ENCODE data around the gene TMEM120A.

Gene TMEM120A

DNA sequence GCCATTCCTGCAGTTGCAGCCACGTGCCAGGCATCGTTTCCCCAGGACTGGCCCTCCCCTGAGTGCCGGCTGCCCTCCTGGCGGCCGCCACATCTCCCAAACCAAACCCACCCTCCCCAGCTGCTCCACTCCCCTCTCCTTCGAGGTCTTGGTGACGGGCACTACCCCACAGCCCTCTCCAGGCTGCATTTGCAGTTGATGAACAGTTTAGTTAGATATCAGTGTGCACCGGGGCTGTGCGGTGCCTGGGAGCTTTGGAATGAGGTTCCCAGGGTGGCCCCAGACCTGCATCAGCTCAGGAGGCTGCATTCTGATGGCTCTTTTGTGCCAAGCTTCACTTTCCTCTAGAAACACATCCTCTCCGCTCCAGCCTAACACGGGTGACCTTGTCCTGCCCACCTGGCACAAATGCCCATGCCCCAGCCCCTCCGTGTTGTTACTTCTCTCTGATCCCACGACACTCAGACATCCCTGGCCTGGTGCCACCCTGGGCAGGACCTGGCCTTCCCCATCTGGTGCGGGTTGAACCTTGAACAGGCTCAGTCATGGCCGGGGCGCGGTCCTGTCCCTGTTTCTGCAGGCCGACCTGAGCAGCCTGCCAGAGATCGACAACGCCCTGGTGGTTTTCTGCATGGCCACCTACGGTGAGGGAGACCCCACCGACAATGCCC is 14.5 kb downstream of the TMEM120A start:
- Mint-ChIP-seq H3K4me3 (no peak overlapping the region), H3K36me3 (ENCODE audit: low read depth) (peaks cover 6% of the 10 kb centered on the region), H3K27ac (peak overlapping the region in 1 of 3 experiments; percentile 30), H3K9me3 (no peaks in the 10 kb centered on the region), H3K27me3 (ENCODE audit: low read depth) (no peaks in the 10 kb centered on the region), H3K4me1 (peaks cover 15% of the 10 kb centered on the region)
- TF ChIP-seq, protein P1, sequence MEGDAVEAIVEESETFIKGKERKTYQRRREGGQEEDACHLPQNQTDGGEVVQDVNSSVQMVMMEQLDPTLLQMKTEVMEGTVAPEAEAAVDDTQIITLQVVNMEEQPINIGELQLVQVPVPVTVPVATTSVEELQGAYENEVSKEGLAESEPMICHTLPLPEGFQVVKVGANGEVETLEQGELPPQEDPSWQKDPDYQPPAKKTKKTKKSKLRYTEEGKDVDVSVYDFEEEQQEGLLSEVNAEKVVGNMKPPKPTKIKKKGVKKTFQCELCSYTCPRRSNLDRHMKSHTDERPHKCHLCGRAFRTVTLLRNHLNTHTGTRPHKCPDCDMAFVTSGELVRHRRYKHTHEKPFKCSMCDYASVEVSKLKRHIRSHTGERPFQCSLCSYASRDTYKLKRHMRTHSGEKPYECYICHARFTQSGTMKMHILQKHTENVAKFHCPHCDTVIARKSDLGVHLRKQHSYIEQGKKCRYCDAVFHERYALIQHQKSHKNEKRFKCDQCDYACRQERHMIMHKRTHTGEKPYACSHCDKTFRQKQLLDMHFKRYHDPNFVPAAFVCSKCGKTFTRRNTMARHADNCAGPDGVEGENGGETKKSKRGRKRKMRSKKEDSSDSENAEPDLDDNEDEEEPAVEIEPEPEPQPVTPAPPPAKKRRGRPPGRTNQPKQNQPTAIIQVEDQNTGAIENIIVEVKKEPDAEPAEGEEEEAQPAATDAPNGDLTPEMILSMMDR (IDR thresholded peaks at IDR 0.05; ENCODE audit: unreplicated experiment in 3 of 3), result no peak

DNA sequence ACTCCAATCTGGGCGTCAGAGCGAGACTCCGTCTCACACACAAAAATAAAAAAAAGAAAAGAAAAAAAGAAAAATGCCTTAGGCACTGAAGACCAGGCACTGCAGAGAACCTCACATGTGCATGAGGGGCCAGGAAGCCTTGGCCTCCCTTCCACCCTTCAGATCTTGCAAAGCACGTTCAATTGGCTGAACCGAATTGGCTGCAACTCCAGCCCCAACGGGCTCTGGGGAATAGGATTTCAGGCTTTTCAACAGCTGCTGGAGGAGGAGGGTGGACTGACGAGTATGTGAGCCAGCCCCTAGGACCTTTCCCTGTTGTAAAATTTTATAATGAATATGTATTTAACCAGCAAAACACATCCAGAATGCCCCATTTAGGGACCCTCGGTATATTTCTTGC is 16.7 kb downstream of the TMEM120A start:
- TF ChIP-seq, protein P1 (IDR thresholded peaks at IDR 0.05; ENCODE audit: unreplicated experiment in 3 of 3), result no peak

DNA sequence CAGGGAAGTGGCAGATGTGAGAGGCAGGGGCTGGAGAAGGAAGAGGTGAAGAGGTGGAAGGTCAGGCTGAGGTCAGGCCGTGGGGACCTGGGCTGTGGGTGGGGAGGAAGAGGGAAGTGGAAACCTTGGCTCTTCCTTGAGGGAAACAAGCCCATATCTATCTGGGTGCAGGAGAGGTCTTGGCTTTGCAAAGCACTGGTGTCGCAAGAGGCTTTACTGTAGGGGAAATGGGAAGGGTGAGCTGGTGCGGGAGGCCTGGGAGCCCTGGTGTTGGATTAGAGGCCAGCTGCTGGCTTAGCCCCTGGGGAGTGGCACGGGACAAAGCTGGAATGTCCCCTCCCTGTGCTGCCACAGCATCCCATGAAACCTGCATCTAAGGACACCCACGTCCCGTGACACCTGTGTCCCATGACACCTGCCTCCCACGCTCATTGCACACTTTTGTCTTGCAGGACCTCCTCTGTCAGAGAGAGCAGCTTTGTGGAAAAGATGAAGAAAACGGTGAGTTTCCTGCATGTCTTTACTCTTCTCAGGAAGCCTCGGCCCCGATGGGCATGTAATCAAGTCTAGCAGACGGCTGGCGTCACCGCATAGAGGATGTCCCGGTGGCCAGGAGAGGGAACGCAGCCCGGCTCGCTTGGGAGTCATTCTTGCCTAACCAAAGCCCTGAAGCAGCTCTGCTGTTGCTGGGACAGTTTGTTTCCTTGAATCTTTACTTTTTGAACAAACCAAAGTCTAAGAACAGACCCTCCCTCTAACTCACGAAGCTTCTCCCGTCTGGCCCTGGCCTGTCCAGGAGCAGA is 22.2 kb downstream of the TMEM120A start:
- Mint-ChIP-seq H3K27me3 (ENCODE audit: low read depth) (no peaks in the 10 kb centered on the region), H3K27ac (peak overlapping the region; percentile 44 to 74 (median 62)), H3K36me3 (ENCODE audit: low read depth) (peaks cover 37% of the 10 kb centered on the region), H3K9me3 (no peaks in the 10 kb centered on the region), H3K4me3 (peak overlapping the region in 1 of 3 experiments; percentile 2), H3K4me1 (peaks cover 41% of the 10 kb centered on the region)
- TF ChIP-seq, protein P1 (IDR thresholded peaks at IDR 0.05; ENCODE audit: unreplicated experiment in 3 of 3), result peak in 2 of 3 experiments; percentile 19

More for the DNA sequence above, 16.7 kb downstream of the TMEM120A start:
- H3K36me3 Mint-ChIP-seq (ENCODE audit: low read depth), result peaks cover 20% of the 10 kb centered on the region
- no peaks in the 10 kb centered on the region for H3K27me3 Mint-ChIP-seq (ENCODE audit: low read depth)
- H3K27ac Mint-ChIP-seq, result peak overlapping the region; percentile 61 to 71 (median 63)
- peaks cover 19% of the 10 kb centered on the region for H3K4me1 Mint-ChIP-seq
- H3K4me3 Mint-ChIP-seq, result no peak overlapping the region
- H3K9me3 Mint-ChIP-seq, result no peaks in the 10 kb centered on the region

DNA sequence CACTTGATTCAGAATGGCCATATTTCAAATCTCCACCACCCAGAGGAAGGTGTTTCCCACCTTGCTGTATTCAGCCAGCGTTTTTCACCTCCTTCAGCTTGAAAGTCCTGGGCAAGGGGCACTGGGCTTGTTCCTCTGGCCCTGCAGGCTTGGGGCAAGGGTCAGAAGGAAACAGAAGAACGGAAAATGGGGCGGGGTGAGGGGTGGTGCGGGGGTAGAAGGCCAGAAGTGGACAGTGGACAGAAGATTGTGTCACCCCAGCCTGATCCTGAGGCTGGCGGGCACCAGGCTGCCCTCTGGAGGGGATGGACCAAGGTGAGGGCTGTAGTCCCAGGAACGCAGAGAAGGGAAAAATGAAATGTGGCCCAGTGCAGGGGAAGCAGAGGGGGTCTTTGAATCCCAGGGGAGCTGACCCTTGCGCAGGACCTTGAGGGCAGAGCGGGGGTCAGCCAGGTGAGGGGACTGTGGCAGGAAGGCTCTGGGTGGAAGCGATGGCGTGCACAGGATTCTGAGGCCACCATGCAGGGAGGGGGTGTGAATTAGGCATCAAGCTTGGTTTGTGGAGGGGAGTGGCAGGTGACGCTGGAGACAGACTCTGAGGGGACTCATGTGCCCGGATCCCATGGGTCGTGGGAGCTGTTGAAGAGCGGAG is 23.0 kb downstream of the TMEM120A start:
- H3K4me1 Mint-ChIP-seq, result peaks cover 48% of the 10 kb centered on the region
- H3K4me3 Mint-ChIP-seq, result no peak overlapping the region
- TF ChIP-seq, protein P1 (IDR thresholded peaks at IDR 0.05; ENCODE audit: unreplicated experiment in 3 of 3), result no peak
- peak overlapping the region; percentile 44 to 74 (median 62) for H3K27ac Mint-ChIP-seq
- no peaks in the 10 kb centered on the region for H3K27me3 Mint-ChIP-seq (ENCODE audit: low read depth)
- peaks cover 37% of the 10 kb centered on the region for H3K36me3 Mint-ChIP-seq (ENCODE audit: low read depth)
- no peaks in the 10 kb centered on the region for H3K9me3 Mint-ChIP-seq

DNA sequence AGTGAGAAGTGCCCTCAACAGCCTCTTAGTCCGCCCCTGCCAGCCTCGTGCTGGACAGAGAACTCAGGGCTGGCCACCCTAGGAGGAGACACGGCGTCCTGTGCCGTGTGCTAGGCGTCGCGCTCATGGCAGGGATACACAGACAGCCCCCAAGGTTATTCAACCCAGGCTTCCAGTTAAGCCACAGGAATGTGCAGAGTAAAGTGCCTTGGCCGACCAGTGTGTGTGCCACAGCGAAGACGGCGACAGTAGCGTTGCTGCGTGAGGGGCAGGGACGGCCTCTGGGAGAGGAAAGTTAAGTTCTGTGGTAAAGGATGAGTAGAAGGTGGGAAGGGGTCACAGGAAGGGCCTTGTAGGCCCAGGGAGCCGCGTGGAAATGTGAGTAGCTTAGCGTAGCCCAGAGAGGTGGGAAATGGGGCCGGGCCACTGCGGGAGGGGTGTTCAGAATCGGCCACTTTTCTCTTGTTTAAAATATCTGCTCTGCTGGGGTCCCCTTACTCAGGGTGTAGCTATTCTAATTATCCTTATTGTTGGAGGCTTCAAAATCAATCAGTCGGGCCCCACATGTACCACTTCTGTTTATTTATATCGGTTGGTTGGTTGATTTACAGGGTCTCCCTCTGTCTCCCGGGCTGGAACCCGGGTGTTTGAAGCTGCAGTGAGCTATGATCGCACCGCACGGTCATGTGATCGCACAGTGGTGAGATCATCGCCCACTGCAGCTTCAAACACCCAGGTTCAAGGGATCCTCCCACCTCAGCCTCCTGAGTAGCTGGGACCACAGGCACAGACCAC is 24.5 kb downstream of the TMEM120A start:
- Mint-ChIP-seq H3K36me3 (ENCODE audit: low read depth) (peaks cover 35% of the 10 kb centered on the region), H3K27me3 (ENCODE audit: low read depth) (no peaks in the 10 kb centered on the region), H3K9me3 (no peaks in the 10 kb centered on the region), H3K4me3 (peak overlapping the region in 2 of 3 experiments; percentile 8 to 35), H3K27ac (peak overlapping the region in 2 of 3 experiments; percentile 14 to 54), H3K4me1 (peaks cover 64% of the 10 kb centered on the region)
- TF ChIP-seq, protein P1 (IDR thresholded peaks at IDR 0.05; ENCODE audit: unreplicated experiment in 3 of 3), result no peak

All from nephron (organoid).